GM19463 (cell line): ENCODE measurements around the gene RNF113B.

ENCODE experiments used
- ATAC-seq: cut with Tn5 transposase; IDR thresholded peaks from one replicate; pipeline ENCODE4 v1.9.1; 2021; ENCODE audit warnings: mild to moderate bottlenecking, moderate library complexity; ENCODE audit not compliant: unreplicated experiment

The RNF113B gene

DNA sequence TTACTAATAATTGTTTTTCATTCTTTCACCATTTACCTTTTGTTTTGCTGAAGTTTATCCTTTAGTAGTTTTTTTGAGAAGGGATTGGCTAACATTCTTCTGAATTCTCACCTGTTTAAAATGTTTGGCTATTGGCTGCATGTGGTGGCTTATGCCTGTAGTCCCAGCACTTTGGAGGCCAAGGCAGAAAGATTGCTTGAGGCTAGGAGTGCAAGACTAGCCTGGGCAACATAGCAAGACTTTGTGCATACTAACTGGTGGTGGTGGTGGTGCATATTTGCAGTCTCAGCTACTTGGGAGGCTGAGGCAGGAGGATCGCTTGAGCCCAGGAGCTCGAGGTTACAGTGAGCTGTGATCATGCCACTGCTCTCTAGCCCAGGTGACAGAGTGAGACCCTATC is 27.5 kb upstream of the RNF113B start:
- ATAC-seq = no peak

DNA sequence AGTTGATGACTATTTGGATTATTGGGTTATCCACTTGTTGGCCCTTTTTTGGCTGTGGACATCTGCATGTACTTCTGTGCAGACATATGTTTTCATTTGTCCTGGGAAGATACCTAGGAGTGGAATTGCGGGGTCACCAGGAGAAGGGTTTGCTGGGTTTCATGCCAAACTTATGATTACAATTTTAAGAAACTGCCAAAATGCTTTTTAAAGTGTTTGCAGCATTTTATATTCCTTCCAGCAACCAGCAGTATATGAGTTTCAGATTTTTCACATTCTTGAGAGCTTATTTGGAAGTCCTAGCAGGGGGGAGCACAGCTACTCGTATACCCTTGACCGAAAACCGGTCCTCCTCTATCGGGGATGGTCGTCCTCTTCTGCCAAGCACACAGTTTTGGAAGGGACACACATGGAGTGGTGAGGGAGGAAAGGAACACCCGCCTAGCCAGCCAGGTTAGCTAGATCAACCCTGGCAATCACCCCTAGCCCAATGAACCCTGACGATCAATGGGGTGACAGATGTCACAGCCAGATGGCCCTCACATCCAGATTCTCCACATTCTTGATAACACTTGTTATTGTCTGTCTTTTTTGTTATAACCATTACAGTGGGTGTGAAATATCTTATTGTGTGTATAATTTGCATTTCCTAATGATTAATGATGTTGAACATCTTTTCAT is 26.7 kb upstream of the RNF113B start:
- no peak for ATAC-seq

DNA sequence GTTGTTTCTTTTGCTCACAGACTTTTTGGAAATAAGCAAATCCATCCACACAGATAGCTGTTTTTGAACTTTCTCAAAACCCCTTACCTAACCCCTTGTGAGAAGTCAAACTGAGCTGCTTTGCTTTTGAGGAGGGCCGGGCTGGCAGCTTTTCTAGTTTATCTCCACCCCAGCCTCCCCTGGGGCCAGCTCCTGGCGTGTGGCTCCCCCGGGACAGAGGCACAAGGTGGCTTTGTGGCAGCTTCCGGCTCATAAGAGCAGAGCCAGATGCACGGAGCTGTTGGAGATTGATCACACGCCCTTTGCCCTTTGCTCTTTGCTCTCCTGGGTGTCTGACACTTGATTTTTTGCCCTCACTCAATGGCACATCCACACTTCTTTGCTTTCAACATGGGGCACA is 24.9 kb upstream of the RNF113B start:
- no peak for ATAC-seq

DNA sequence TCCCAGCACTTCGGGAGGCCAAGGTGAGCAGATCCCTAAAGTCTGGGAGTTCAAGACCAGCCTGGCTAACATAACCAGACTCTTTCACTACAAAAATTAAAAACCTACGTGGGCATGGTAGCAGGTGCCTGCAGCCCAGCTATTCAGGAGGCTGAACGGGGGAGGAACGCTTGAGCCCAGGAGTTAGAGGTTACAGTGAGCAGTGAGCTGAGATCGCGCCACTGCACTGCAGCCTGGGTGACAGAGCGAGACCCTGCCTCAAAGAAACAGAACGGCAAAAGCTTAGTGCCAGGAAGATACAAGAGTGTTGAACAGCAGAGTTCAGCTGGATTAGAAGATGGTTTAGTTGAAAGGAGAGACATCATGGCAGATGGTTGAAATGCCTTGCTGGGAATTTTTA is 24.1 kb upstream of the RNF113B start:
- no peak for ATAC-seq

DNA sequence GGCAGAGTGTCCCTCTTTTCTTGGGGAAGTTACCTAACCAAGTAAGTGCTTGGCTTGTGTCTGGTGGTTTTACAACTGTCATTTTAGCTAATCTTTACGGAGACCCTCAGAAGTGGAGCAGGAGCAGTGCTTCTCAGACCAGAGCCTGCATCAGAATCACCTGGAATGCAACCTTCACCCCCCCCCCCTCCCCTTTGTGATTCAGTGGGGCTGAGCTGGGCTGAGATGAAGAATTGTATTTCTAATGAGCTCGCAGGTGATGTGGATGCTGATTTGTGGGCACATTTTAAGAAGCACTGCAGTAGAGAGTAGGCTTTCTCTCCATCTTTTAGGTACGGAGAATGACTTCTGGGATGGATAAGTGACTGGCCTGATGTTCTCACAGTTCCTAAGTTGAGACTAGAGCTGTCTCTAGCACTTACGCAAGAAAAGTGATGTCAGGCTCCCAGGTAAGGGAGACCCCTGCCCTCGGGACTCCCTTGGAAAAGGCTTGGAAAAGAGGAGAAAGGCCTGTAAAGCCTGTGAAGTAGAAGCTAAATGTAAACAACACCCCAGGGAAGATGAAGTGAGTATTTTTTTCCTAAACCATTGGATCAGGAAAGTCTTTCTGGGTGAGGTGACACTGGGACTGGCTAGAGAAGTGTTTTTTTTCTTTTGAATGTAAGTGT is 23.3 kb upstream of the RNF113B start:
- no peak for ATAC-seq

DNA sequence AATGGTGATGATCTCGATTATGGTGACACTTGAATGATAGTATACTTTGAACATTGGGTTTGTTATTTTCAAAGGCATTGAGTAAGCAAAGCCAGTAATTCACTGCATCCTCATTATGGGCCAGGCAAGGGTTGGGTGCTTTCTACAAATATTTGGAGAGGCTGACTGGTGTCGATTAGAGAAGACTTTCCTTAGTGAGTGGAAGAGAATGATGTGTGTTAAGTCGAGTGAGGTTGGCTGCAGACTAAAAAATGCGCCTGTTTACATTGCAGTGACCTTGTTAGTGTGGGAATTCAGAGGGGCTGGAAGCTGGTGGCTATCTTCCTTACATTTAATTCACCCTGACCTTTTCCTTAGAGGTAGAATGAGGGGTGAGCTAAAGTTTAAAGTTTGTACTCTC is 22.4 kb upstream of the RNF113B start:
- no peak for ATAC-seq

DNA sequence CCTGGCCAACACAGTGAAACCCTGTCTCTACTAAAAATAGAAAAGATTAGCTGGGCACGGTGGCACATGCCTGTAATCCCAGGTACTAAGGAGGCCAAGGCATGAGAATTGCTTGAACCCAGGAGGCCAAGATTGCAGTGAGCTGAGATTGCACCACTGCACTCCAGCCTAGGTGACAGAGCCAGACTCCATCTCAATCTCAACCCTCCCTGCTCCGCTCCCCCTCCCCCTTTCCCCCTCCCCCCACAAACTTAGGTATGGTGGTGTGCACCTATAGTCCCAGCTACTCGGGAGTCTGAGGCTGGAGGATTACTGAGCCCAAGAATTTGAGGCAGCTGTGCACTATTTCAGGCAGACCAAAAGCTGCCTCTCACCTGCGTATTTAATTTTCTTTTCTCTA is 21.6 kb upstream of the RNF113B start:
- ATAC-seq = no peak

DNA sequence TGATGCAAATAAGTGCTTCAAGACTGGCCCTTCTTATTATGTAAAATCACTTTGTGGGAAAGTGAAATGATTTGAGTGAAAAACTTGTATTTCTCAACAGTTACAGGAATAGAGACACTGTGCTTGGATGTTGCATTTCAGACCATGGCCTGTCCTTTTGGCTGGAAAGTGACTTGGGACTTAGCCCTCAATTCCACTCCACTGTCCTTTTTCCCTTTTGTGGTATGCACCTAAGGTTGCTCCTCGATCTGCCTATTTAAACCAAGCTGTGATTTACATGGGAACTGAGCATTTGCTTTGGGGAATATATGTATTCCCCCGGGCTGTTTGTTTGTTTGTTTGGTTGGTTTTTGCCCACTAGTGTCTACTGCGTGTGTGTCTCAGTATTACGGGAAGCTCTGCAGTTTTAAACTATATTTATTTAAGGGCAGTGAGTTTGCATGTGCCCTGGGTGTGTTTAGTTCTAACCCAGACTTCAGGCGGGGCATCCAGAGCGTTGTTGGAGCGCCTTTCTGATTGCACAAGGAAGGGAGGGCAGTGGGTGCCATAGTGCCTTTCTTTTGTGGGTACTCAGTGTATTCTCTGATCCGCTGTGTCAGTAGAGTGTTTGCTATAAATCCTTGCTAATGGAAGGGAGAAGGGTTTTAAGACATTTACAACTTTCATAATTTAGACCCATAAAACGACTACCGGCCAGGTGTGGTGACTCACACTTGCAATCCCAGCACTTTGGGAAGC is 18.2 kb upstream of the RNF113B start:
- no peak for ATAC-seq

DNA sequence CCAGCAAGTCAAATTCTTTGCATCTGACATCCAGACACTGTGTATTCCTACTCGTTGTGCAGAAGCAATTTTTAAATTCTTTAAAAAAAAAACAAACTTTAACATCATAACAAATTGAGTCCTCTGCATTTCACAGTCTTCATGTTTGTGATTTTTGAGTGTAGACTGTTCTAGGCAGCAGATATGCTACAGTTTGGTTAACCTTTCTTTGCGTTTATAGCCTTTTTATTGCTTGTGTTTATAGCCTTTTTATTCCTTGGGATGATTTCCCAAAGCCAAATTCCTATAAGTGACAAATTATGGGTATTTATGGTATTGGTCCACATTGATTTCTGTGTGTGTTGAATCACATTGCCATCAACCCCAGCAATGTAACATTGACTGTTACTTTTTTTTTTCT is 14.9 kb upstream of the RNF113B start:
- ATAC-seq = no peak

DNA sequence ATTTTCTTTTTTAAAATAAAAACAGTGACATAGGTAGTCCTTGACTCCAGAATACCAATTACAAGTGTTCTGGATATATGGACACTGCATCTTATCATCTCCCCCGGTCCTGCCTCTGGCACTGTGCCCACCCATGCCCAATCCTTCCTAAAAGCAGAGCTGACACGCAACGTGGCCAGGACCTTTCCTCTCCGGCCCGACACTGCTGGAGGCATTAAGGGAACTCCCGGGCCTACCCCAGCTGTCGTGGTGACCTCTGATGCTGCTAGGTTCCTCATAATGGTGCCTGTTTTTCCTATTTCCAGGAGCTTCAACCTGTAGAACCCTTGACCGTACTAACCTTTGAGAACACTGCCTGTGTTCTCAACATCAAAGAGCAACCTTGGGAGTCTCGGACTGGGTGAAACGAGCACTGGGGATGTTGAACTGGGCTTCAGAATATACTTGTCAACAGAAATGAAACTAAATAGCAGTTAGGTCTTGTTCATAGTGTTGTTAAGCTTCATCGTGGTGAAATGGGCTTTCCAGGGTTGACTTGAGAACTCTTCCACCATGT is 13.9 kb upstream of the RNF113B start:
- no peak for ATAC-seq

DNA sequence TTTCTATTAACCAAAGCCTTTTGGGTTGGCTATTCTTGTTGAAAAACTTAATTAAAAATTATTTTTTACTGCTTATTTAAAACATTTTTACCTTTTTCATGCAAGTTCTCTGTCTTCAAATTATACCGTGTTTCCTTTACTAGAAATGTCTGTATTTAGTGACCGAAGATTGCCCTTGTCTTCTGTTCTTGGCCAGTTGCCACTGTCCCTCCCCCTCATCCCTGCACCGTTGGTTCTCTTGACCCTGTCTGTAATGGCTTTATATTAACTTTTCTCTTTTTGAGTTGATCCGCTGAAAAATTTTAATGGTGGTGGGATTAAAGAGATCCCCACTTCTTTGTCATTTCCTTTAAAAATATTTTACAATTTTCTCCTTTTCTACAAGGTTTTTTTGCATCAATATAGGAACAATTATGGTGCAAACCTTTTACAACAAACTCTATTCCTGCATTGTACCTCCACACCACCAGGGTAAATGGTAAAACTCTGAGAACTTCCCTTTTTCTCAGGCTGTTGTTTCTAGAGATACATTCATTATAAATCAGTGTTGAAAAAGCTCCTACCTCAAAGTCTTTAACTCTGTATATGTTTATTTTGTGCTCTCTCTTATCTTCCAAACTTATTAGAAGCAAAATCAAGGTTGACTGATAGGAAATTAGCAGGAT is 12.9 kb upstream of the RNF113B start:
- no peak for ATAC-seq

DNA sequence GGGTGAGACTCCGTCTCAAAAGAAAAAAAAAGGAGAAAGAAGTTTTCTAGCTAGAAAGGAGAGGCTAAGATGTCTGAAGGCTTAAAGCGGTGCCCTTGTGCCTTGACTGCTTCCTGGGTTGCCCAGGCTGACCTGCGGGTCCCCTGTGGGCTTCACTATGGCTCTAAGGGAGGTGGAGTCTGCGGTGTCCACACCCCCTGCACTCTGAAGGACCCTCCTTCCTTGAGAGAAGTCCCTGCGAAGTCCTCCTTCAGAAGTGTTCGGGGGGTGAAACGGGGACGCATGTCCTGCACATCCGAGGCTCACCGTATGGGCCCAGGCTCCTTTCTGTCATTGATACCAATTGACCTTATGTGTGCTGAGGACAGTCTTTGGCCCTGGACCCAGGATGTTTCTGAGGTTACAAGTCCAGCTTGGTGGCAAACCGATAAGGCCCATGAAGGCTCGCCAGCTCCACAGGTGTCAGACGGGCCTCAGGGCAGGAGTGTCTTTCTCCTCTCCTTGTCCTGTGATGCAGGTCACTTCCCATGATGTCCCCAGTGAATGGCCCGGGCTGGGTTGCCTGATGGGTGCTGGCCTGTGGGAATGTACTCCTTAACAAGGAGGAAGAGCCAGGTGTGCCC is 11.6 kb upstream of the RNF113B start:
- no peak for ATAC-seq

DNA sequence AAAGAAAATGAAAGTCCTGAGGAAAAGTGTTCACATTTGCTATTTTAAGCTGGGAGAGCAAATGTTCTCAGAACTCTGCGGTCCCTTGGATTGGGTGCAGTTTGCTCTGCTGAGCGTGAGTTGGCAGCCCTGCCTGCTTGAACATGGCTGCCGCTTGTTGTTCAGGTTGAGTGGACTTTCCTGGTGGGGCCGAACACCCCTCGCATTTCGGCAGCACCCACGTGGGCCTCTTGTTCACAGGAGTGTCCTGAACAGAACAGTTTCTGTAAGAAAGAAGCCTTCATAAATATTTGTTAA is 10.8 kb upstream of the RNF113B start:
- no peak for ATAC-seq

DNA sequence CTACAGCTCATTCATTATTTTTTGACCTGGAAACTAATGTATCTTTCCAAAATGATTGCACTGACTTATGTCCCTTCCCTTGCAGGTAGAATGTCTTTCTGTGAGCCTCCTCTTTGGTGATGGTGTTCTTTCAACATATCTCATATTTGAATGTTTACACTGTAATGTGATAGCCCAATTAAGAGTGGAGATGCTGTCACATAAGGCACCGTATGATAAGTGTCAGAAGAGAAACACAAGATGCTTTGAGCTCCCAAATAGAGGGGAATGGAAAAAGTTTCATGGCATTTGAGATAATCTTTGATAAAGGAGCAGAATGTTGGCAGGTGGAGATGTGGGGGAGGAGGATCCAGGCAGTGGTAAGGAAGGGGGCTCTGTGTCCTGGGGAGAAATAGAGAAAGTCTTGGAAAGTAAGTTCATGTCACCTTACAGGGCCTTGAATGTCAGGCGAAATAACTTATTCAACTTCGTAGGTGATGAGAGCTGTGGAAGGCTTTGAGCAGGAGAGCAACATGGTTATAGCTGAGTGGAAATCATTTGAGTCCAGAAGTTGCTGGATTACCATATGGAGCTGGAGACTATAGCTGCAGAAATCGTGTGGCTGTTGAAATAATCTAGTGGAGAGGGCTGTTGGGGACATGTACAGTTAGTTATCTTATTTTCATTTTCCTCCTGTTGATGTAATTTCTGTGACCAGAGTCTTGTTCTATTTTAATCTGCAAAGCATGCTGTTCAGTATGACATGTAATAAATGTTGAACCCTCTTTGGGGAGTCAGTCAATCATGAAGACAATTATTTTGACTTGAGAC is 10.3 kb upstream of the RNF113B start:
- ATAC-seq = no peak

DNA sequence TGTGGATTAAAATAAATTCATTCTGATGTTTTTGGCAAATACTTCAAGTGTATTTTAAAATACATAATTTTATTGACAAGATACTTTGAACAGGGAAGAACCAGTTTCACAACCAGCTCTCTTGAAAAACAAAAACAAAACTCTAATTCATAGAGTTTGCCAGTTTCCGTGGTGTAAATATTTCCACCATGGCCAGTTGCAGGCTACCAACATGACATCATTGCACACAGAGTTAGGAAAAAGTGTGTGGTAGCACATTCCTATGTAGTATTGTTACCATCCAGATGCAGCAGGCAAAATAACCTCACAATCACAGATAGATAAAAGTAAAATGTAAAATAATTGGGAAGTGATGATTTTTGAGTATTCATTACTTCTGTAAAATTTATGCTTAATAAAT is 7.7 kb upstream of the RNF113B start:
- ATAC-seq = no peak

DNA sequence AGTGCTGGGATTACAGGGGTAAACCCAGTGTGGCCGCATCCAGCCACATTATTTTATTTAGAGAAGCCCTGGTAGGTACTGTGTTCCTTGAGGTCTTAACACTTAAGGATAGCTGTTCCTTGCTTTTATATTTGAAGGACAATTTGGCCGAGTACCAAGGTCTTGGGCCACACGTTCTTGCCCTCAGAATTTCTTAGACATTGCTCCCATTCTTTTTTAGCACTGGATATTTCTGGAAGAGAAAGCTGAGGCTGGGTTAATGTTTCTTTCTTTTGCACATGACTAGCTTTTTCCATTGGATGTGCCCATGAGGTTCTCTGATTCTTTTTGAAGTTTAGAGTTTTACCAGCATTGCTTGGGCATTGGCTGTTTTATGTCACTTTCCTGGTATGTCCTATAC is 5.5 kb upstream of the RNF113B start:
- ATAC-seq = no peak

DNA sequence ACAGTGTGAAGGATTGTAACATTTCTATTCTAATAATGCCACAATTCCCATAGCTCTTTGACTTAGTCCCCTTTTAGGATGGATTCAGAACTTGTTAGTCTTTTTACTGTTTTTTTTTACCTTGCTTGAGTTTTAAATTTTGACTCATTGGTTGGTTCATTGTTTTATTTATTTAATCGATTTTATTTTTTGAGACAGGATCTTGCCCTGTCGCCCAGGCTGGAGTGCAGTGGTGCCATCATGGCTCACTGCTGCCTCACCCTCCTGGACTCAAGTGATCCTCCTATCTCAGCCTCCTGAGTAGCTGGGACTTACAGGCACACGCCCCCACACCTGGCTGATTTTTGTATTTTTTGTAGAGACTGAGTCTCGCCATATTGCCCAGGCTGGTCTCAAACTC is 5.1 kb upstream of the RNF113B start:
- no peak for ATAC-seq

DNA sequence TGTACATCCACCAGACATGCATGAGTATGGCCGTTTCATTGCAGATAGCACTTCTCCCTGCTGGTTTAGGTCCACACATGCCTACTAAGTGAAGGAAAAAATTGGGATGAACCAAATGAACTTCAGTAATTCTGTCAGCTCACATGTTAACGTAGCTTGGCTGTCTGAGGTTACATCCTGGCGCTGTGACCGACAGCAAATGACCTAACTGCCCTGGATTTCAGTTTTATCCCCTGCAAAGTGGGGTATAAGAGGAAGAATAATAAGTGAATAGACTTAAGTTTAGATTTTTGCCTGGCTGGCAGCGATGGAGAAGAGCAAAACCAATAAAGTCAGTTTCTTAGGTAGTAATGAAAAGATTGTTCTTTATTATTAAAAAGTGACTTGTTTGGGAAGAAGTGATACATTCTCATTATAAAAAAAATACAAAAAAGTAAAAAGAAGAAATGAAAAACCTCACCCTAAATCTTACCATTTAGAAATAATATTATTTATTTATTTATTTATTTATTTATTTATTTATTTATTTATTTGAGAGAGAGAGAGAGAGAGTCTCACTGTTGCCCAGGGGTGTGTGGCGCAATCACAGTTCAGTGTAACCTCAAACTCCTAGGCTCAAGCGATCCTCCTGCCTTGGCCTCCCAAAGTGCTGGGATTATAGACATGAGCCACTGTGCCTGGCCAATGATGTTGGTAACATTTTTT is 4.2 kb upstream of the RNF113B start:
- ATAC-seq = no peak

DNA sequence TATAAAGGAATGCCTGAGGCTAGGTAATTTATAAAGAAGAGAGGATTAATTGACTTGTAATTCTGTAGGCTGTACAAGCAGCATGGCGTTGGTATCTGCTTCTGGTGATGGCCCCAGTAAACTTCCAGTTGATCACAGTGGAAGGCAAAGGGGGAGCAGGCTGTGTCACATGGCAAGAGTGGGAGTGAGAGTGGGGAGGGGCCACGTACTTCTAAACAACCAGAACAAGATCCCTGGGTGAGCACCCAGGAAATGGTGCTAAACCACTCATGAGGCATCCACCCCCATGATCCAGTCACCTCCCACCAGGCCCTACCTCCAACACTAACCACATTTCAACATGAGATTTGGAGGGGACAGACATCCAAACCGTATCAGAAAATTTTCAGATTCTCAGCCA is 3.0 kb upstream of the RNF113B start:
- ATAC-seq = no peak

DNA sequence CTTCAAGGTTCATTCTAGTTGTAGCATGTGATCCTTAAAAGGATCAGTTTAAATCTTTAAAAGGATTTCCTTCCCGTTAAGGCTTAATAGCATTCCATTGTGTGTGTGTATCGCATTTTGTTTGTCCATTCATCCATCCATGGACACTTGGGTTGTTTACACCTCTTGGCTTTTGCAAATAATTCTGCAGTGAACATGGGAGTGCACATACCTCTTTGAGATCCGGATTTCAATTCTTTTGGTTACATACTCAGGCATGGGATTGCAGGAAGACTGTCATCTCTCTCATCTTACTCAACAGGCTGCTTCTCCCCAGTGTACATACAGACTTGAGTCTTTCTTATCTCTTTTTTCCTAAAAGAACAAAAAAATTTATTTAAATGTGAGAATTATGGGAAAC is 1.2 kb downstream of the RNF113B start:
- no peak for ATAC-seq
